NCI-H1417 treated with DMSO at 0.1 percent for 48 hours (cell line): ENCODE results near the gene BFSP2.
"Not testable (repeated sequence)": the region's sequence is repeated elsewhere in the genome, so short reads cannot be mapped to it uniquely, and the experiment has no call there.

Experiments used
- DNase-seq: peaks from one replicate; lab custom pipeline; 2025; lab: John Stamatoyannopoulos, UW

BFSP2 gene

GRCh38 chr3:133520286-133520685 is 120.4 kb downstream of the BFSP2 start:
- DNase-seq, result no peak

- not testable (repeated sequence) for DNase-seq
These were observed 121.1 kb downstream of the BFSP2 start for GRCh38 chr3:133520938-133521337.

- no peak for DNase-seq
These were observed 122.1 kb downstream of the BFSP2 start for GRCh38 chr3:133521946-133522345.

- DNase-seq, result not testable (repeated sequence)
These were observed 123.9 kb downstream of the BFSP2 start for GRCh38 chr3:133523758-133524157.
